Neutrophil (primary cell): Measurements from ENCODE around the gene CYP2F1.
"Not testable (repeated sequence)": the region's sequence is repeated elsewhere in the genome, so short reads cannot be mapped to it uniquely, and the experiment has no call there.

Experiments used
- H3K27ac ChIP-seq: fragments of 200-600 bp; sonication (generic); 2 replicates; pipeline ENCODE4 v1.5.1; 2016; ENCODE audit warnings: mild to moderate bottlenecking, moderate library complexity
- H3K27me3 ChIP-seq: fragments of 200-600 bp; sonication (generic); 2 replicates; pipeline ENCODE4 v1.6.0; 2016; ENCODE audit warnings: mild to moderate bottlenecking
- H3K36me3 ChIP-seq: fragments of 200-600 bp; sonication (generic); 2 replicates; pipeline ENCODE4 v1.5.1; 2017
- H3K4me1 ChIP-seq, 2 experiments: fragments of 200-600 bp in 1 of 2; sonication (generic) in 1 of 2; 1 replicate in 1 of 2; 2 replicates in 1 of 2; pipeline versions ENCODE4 v1.5.1 to v1.6.1; 2013 to 2016; ENCODE audit warnings: low read depth in 1 of 2, low read length in 1 of 2, mild to moderate bottlenecking in 1 of 2, moderate library complexity in 1 of 2; ENCODE audit not compliant: control insufficient read depth in 1 of 2, insufficient read depth in 1 of 2
- H3K4me3 ChIP-seq, 2 experiments: fragments of 200-600 bp in 1 of 2; sonication (generic) in 1 of 2; 1 replicate in 1 of 2; 2 replicates in 1 of 2; pipeline ENCODE4 v1.5.1; 2013 to 2016; ENCODE audit warnings: low read depth in 1 of 2, low read length in 1 of 2, mild to moderate bottlenecking in 1 of 2, moderate library complexity in 1 of 2
- H3K9me3 ChIP-seq: fragments of 200-600 bp; sonication (generic); 2 replicates; pipeline ENCODE4 v1.5.1; 2016
- CTCF ChIP-seq: fragments of 200-600 bp; sonication (generic); IDR thresholded peaks from 2 replicates; pipeline ENCODE4 v1.5.1; 2016; ENCODE audit warnings: antibody characterized with exemption

The CYP2F1 gene

DNA sequence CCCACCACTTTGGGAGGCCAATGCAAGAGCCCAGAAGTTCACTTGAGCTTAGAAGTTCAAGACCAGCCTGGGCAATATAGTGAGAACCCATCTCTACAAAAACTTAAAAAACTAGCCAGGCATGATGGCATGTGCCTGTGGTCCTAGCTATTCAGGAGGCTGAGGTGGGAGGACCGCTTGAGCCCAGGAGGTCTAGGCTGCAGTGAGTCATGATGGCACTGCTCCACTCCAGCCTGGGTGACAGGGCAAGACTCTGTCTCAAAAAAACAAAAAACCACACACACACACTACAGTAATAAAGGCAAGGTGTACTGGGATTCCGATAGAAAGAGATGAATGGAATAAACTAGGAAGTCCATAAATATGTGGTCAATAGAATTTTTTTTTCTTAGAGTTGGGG is 35.6 kb downstream of the CYP2F1 start:
- Histone ChIP-seq H3K9me3 (no peaks in the 10 kb centered on the region), H3K4me1 (no peaks in the 10 kb centered on the region), H3K4me3 (no peak overlapping the region), H3K27me3 (peaks cover 15% of the 10 kb centered on the region), H3K27ac (no peak overlapping the region), H3K36me3 (no peaks in the 10 kb centered on the region)
- no peak for TF ChIP-seq CTCF

- H3K36me3 ChIP-seq, H3K4me1 ChIP-seq, H3K9me3 ChIP-seq, H3K4me3 ChIP-seq, H3K27me3 ChIP-seq, H3K27ac ChIP-seq: not testable (repeated sequence)
Observed at GRCh38 chr19:41150986-41151385, 36.8 kb downstream of the CYP2F1 start.

GRCh38 chr19:41154060-41154459 is 39.8 kb downstream of the CYP2F1 start:
- no peaks in the 10 kb centered on the region for H3K4me1 ChIP-seq
- no peak overlapping the region for H3K27ac ChIP-seq
- no peak overlapping the region for H3K4me3 ChIP-seq
- no peaks in the 10 kb centered on the region for H3K36me3 ChIP-seq
- H3K9me3 ChIP-seq, result no peaks in the 10 kb centered on the region
- H3K27me3 ChIP-seq, result no peaks in the 10 kb centered on the region
- no peak for TF ChIP-seq CTCF

DNA sequence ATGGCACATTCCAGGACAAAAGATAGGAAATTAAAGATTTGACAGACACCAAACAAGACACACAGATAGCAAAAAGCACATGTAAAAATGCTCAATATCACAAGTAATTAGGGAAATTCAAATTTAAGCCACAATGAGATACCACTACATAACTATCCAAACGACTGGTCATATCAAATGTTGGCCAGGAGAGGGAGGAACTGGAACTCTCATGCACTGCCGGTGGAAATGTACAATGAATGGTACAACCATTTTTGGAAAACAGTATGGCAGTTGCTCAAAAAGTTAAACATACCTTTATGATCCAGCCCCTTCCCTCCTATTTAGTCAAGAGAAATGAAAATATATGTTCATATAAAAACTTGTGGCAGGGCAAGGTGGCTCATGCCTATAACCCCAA is 42.0 kb downstream of the CYP2F1 start:
- H3K9me3 ChIP-seq, result no peaks in the 10 kb centered on the region
- no peaks in the 10 kb centered on the region for H3K36me3 ChIP-seq
- H3K27me3 ChIP-seq, result no peaks in the 10 kb centered on the region
- H3K27ac ChIP-seq, result no peak overlapping the region
- H3K4me3 ChIP-seq, result no peak overlapping the region
- H3K4me1 ChIP-seq, result no peaks in the 10 kb centered on the region
- TF ChIP-seq CTCF, result no peak

DNA sequence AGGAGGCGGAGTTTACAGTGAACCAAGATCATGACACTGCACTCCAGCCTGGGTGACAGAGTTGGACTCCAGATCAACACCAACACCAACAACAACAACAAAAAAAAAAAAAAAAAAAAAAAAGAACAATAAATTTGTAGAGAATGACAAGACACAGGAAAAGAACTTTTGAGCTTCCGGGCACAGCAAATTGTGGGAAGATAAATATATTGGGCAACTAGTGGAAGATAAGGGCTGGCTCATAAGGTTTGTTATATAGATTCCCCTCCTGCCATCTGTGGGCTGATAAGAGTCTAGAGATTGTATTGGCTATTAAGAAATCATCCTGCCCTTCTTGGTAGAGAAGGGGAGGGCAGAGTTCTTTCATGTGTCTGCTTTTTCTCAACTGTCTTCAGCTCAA is 45.6 kb downstream of the CYP2F1 start:
- no peaks in the 10 kb centered on the region for H3K27me3 ChIP-seq
- H3K4me1 ChIP-seq, result no peaks in the 10 kb centered on the region
- H3K36me3 ChIP-seq, result no peaks in the 10 kb centered on the region
- no peaks in the 10 kb centered on the region for H3K9me3 ChIP-seq
- no peak overlapping the region for H3K4me3 ChIP-seq
- H3K27ac ChIP-seq, result no peak overlapping the region
- TF ChIP-seq CTCF, result no peak

GRCh38 chr19:41161903-41162302 is 47.7 kb downstream of the CYP2F1 start:
- no peak for TF ChIP-seq CTCF
- H3K4me3 ChIP-seq, result no peak overlapping the region
- no peaks in the 10 kb centered on the region for H3K36me3 ChIP-seq

More at GRCh38 chr19:41161903-41162302, 47.7 kb downstream of the CYP2F1 start:
- Histone ChIP-seq H3K27me3 (no peaks in the 10 kb centered on the region), H3K4me1 (no peaks in the 10 kb centered on the region), H3K27ac (no peak overlapping the region), H3K9me3 (no peaks in the 10 kb centered on the region)
